Thoracic aorta endothelial cell (primary cell): ENCODE results near the gene DLX5. TPM values are rescaled to one million over a fixed set of nuclear protein-coding genes. Genes with fewer than 3 reads are reported as not detected.

Experiments used
- small RNA-seq: library from RNA; depleted of rRNA; stranded (forward); fragments of <200 nt; gene quantifications from one replicate; pipeline ENCODE3, GENCODE V24; 2012
- total RNA-seq: library from RNA; depleted of rRNA; stranded (reverse); fragments of >200 nt; gene quantifications from 2 replicates; pipeline ENCODE4 v1.2.3, GENCODE V29; 2012

The DLX5 gene
- not detected in 2 replicates for total RNA-seq

GRCh38 chr7:97024209-97025129 lies at the start of gene DLX5:
Gene DLX5, minus strand, starts transcription at chr7:97024831. Its CDS starts 208 bp downstream, at chr7:97024623.

GRCh38 chr7:97005183-97006054 lies 19.2 kb downstream of the DLX5 start, which contains the start of gene DLX6:
Gene DLX6, plus strand, starts transcription at chr7:97005553. Its CDS starts 425 bp downstream, at chr7:97005978.

Small RNAs within 50 kb of the gene (small RNA-seq; reads per million reads assigned to genes)
- not detected for gene RF01778

Other genes with a start within 250 kb of the DLX5 start
- gene DLX6, start 19.3 kb downstream of the DLX5 start, total RNA-seq: not detected in 2 replicates
- gene SDHAF3, start 92.9 kb upstream of the DLX5 start, total RNA-seq: 9.6 and 21.0 TPM in 2 replicates